Measurements from ENCODE around the gene PEAK1. TPM values are rescaled to one million over a fixed set of nuclear protein-coding genes. Genes with fewer than 3 reads are reported as not detected.

The PEAK1 gene
- total and polyA plus RNA-seq, 9 of the 15 experiments (the other 6 are each of a cell fraction or from before 2014, with no cell fraction given), result 0.99 to 22.4 (median 10.8) TPM

DNA sequence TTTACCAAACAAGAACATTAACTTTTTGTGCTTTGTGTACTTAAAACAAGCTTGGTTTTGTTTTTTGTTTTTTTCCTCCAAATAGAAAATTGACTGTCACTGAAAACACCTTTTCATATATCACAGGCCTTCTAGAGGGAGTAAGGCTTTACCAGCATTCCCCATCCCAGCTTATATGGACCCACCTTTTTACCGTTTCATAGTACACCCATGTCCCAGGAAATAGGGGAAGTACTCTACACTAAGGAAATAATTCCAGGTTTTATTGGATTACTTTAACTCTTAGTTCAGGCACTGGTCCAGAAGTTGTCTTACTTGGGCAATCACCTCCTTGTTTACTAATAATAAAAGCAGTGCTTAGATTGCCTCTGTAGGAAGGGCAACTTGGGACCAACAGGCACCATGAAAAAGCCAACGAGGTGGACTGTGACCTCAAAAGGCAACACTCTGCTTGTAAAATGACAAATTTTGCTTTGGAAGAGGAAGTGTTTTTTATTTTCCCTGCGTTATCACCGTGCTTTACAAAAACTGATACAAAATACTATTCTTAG, 27.0 kb upstream of the PEAK1 start (continued):
- TF ChIP-seq, protein P1, sequence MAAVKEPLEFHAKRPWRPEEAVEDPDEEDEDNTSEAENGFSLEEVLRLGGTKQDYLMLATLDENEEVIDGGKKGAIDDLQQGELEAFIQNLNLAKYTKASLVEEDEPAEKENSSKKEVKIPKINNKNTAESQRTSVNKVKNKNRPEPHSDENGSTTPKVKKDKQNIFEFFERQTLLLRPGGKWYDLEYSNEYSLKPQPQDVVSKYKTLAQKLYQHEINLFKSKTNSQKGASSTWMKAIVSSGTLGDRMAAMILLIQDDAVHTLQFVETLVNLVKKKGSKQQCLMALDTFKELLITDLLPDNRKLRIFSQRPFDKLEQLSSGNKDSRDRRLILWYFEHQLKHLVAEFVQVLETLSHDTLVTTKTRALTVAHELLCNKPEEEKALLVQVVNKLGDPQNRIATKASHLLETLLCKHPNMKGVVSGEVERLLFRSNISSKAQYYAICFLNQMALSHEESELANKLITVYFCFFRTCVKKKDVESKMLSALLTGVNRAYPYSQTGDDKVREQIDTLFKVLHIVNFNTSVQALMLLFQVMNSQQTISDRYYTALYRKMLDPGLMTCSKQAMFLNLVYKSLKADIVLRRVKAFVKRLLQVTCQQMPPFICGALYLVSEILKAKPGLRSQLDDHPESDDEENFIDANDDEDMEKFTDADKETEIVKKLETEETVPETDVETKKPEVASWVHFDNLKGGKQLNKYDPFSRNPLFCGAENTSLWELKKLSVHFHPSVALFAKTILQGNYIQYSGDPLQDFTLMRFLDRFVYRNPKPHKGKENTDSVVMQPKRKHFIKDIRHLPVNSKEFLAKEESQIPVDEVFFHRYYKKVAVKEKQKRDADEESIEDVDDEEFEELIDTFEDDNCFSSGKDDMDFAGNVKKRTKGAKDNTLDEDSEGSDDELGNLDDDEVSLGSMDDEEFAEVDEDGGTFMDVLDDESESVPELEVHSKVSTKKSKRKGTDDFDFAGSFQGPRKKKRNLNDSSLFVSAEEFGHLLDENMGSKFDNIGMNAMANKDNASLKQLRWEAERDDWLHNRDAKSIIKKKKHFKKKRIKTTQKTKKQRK (IDR thresholded peaks at IDR 0.05; ENCODE audit: borderline replicate concordance, low read depth, low read length), result no peak
- TF ChIP-seq TEAD4 (IDR thresholded peaks at IDR 0.05; ENCODE audit: low read length) (no peak), TEAD4 (CRISPR knock-in tag; IDR thresholded peaks at IDR 0.05; ENCODE audit: borderline replicate concordance) (no peak), ETS2 (tag; IDR thresholded peaks at IDR 0.05; ENCODE audit: borderline replicate concordance, poor library complexity, severe bottlenecking) (no peak), MYNN (IDR thresholded peaks at IDR 0.05) (no peak), MYNN (CRISPR knock-in tag; IDR thresholded peaks at IDR 0.05) (no peak), SRSF7 (optimal IDR thresholded peaks at IDR 0.05; ENCODE audit: low read depth, low read length) (no peak), SPI1 (IDR thresholded peaks at IDR 0.05; ENCODE audit: borderline replicate concordance, low read depth, low read length) (no peak), NR2C2 (CRISPR knock-in tag; IDR thresholded peaks at IDR 0.05) (no peak), NR2C2 (tag; IDR thresholded peaks at IDR 0.05) (no peak)
- TF ChIP-seq, protein P2, sequence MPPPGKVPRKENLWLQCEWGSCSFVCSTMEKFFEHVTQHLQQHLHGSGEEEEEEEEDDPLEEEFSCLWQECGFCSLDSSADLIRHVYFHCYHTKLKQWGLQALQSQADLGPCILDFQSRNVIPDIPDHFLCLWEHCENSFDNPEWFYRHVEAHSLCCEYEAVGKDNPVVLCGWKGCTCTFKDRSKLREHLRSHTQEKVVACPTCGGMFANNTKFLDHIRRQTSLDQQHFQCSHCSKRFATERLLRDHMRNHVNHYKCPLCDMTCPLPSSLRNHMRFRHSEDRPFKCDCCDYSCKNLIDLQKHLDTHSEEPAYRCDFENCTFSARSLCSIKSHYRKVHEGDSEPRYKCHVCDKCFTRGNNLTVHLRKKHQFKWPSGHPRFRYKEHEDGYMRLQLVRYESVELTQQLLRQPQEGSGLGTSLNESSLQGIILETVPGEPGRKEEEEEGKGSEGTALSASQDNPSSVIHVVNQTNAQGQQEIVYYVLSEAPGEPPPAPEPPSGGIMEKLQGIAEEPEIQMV (tag; conservative IDR thresholded peaks at IDR 0.05; ENCODE audit: low read depth), result no peak
- TF ChIP-seq, protein P3, sequence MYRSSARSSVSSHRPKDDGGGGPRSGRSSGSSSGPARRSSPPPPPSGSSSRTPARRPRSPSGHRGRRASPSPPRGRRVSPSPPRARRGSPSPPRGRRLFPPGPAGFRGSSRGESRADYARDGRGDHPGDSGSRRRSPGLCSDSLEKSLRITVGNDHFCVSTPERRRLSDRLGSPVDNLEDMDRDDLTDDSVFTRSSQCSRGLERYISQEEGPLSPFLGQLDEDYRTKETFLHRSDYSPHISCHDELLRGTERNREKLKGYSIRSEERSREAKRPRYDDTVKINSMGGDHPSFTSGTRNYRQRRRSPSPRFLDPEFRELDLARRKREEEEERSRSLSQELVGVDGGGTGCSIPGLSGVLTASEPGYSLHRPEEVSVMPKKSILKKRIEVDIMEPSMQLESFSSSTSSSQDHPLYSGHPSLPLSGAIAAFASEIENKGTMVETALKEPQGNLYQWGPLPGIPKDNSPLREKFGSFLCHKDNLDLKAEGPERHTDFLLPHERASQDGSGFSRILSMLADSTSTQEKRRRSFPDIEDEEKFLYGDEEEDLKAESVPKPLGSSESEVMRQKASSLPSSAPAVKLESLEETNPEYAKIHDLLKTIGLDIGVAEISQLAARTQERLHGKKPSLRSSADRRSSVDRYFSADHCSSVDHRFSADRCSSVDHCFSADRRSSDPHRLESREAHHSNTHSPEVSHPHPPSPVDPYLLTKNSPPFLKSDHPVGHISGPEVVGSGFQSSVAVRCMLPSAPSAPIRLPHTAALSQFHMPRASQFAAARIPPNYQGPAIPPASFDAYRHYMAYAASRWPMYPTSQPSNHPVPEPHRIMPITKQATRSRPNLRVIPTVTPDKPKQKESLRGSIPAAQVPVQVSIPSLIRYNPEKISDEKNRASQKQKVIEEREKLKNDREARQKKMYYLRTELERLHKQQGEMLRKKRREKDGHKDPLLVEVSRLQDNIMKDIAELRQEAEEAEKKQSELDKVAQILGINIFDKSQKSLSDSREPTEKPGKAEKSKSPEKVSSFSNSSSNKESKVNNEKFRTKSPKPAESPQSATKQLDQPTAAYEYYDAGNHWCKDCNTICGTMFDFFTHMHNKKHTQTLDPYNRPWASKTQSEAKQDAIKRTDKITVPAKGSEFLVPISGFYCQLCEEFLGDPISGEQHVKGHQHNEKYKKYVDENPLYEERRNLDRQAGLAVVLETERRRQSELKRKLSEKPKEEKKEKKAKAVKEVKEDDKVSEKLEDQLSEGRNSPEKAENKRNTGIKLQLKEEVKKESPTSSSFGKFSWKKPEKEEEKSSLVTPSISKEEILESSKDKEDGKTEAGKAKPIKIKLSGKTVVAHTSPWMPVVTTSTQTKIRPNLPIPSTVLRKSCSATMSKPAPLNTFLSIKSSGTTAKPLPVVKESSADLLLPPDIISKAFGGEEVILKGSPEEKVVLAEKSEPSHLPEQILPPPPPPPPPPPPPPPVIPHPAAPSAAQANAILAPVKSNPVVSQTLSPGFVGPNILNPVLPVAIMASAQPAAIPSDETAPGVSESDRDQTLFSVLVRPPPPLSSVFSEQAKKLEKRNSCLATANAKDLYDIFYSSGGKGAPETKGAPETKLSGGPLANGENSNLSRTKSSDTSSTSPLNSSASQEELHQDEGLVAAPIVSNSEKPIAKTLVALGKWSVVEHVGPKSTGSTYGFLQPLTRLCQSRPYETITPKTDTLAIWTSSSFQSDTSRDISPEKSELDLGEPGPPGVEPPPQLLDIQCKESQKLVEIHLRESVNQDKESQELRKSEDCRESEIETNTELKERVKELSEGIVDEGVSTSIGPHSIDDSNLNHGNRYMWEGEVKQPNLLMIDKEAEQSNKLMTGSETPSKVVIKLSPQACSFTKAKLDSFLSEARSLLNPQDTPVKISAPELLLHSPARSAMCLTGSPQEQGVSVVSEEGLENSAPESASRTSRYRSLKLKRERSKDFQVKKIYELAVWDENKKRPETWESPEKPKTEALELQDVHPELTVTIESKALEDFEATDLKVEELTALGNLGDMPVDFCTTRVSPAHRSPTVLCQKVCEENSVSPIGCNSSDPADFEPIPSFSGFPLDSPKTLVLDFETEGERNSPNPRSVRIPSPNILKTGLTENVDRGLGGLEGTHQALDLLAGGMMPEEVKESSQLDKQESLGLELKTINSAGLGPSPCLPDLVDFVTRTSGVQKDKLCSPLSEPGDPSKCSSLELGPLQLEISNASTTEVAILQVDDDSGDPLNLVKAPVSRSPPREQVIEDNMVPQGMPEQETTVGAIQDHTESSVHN (IDR thresholded peaks at IDR 0.05; ENCODE audit: borderline replicate concordance in 1 of 2, low read depth in 1 of 2), result no peak
- TF ChIP-seq, protein P4, sequence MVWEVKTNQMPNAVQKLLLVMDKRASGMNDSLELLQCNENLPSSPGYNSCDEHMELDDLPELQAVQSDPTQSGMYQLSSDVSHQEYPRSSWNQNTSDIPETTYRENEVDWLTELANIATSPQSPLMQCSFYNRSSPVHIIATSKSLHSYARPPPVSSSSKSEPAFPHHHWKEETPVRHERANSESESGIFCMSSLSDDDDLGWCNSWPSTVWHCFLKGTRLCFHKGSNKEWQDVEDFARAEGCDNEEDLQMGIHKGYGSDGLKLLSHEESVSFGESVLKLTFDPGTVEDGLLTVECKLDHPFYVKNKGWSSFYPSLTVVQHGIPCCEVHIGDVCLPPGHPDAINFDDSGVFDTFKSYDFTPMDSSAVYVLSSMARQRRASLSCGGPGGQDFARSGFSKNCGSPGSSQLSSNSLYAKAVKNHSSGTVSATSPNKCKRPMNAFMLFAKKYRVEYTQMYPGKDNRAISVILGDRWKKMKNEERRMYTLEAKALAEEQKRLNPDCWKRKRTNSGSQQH (CRISPR knock-in tag; IDR thresholded peaks at IDR 0.05), result no peak

All from K562 (cell line).